ENCODE data around the gene ARHGAP21. TPM values are rescaled to one million over a fixed set of nuclear protein-coding genes. Genes with fewer than 3 reads are reported as not detected.
A peak's percentile ranks its signal among the peaks of the same experiment; 100 is the strongest.

ARHGAP21 gene
- total RNA-seq, 1 experiment from 2014 or later, result 52.6 TPM

GRCh38 chr10:24722131-24722675, 1.5 kb downstream of the ARHGAP21 start:
- H3K79me2 ChIP-seq (ENCODE audit: low read length), result peaks cover 59% of the 10 kb centered on the region
- no peaks in the 10 kb centered on the region for H3F3A ChIP-seq (ENCODE audit: low read length, unreplicated experiment)
- peaks cover 22% of the 10 kb centered on the region for H3K4me1 ChIP-seq (ENCODE audit: insufficient read depth, low read length)
- H3K9ac ChIP-seq (ENCODE audit: low read length), result peak overlapping the region; percentile 93
- no peaks in the 10 kb centered on the region for H3K9me2 ChIP-seq (replicated peaks; ENCODE audit: low read length)
- H3K27ac ChIP-seq (ENCODE audit: low read length), result peak overlapping the region; percentile 70
- ChIA-PET POLR2A (ENCODE audit: unreplicated experiment) (interaction anchor here (0.7 kb wide), 1 partner anchor 73 kb away, joined by 3 read pairs; no protein-coding TSS in a partner anchor), CTCF (interaction anchor here (0.6 to 1.4 kb wide), 2 partner anchors 104 to 266 kb away, joined by 4 to 5 read pairs; no protein-coding TSS in a partner anchor)
- H2AFZ ChIP-seq (ENCODE audit: low read length), result no peak overlapping the region
- peaks cover 23% of the 10 kb centered on the region for H4K20me1 ChIP-seq (ENCODE audit: low read length)
- intact Hi-C loops (cut with micrococcal nuclease), result loop anchor here (5.0 kb wide), 3 partner anchors 145 to 240 kb away; no protein-coding TSS in a partner anchor
- TF ChIP-seq EZH2 (IDR thresholded peaks at IDR 0.05; ENCODE audit: low read length, unreplicated experiment) (no peak), EZH2phosphoT487 (IDR thresholded peaks at IDR 0.05; ENCODE audit: borderline replicate concordance, low read length) (no peak), CTCF (conservative IDR thresholded peaks at IDR 0.05; ENCODE audit: low read depth, low read length) (no peak)
- no peaks in the 10 kb centered on the region for H3K9me3 ChIP-seq (ENCODE audit: low read length)
- DNase-seq (no peak), ATAC-seq (no peak)
- no peaks in the 10 kb centered on the region for H3K27me3 ChIP-seq (ENCODE audit: low read length)
- H3K36me3 ChIP-seq (ENCODE audit: low read depth, low read length), result 0 out of 2 replicates have a peak, but pooled peaks cover 6% of the 10 kb centered on the region
- H3K4me2 ChIP-seq (ENCODE audit: low read length), result peak overlapping the region; percentile 97
- H3K4me3 ChIP-seq (ENCODE audit: low read length), result peak overlapping the region; percentile 88
- TSS peak; percentile 26 for BruUV-seq (replicated peaks)

- H3K79me2 ChIP-seq (ENCODE audit: low read length), result peaks cover 66% of the 10 kb centered on the region
- no peaks in the 10 kb centered on the region for H3K9me3 ChIP-seq (ENCODE audit: low read length)
- no peak for ATAC-seq
- H3K27me3 ChIP-seq (ENCODE audit: low read length), result no peaks in the 10 kb centered on the region
- no peaks in the 10 kb centered on the region for H3F3A ChIP-seq (ENCODE audit: low read length, unreplicated experiment)
- intact Hi-C loops (cut with micrococcal nuclease), result loop anchor here (5.0 kb wide), 3 partner anchors 146 to 241 kb away; no protein-coding TSS in a partner anchor
- ChIA-PET POLR2A (ENCODE audit: unreplicated experiment) (no interaction called here), CTCF (interaction anchor here (0.6 kb wide), 1 partner anchor 267 kb away, joined by 4 read pairs; no protein-coding TSS in a partner anchor)
- H3K4me3 ChIP-seq (ENCODE audit: low read length), result peak overlapping the region; percentile 88
- no peaks in the 10 kb centered on the region for H3K9me2 ChIP-seq (replicated peaks; ENCODE audit: low read length)
- no peak for TF ChIP-seq EZH2phosphoT487 (IDR thresholded peaks at IDR 0.05; ENCODE audit: borderline replicate concordance, low read length)
- TF ChIP-seq CTCF (conservative IDR thresholded peaks at IDR 0.05; ENCODE audit: low read depth, low read length), result no peak
- TF ChIP-seq EZH2 (IDR thresholded peaks at IDR 0.05; ENCODE audit: low read length, unreplicated experiment), result no peak
- H4K20me1 ChIP-seq (ENCODE audit: low read length), result peaks cover 23% of the 10 kb centered on the region
- H2AFZ ChIP-seq (ENCODE audit: low read length), result no peak overlapping the region
- peak overlapping the region; percentile 70 for H3K27ac ChIP-seq (ENCODE audit: low read length)
- peaks cover 24% of the 10 kb centered on the region for H3K4me1 ChIP-seq (ENCODE audit: insufficient read depth, low read length)
- H3K4me2 ChIP-seq (ENCODE audit: low read length), result peak overlapping the region; percentile 97
- H3K9ac ChIP-seq (ENCODE audit: low read length), result peak overlapping the region; percentile 93
- no TSS peak for BruUV-seq (replicated peaks)
- H3K36me3 ChIP-seq (ENCODE audit: low read depth, low read length), result 0 out of 2 replicates have a peak, but pooled peaks cover 6% of the 10 kb centered on the region
- DNase-seq, result peak; percentile 38
Observed at GRCh38 chr10:24721229-24722106, 2.2 kb downstream of the ARHGAP21 start.
